Activated gamma-delta T cell treated with anti-CD3 and anti-CD28 coated beads, Interleukin-2, amount 50 U/mL, for 16 hours (primary cell): ENCODE measurements around the gene UTP11.

ENCODE experiments used
- DNase-seq: peaks from one replicate; pipeline ENCODE4 v3.0.0-alpha.2; 2020; ENCODE audit warnings: low read depth

UTP11 gene

GRCh38 chr1:38046333-38046883, 33.9 kb downstream of the UTP11 start, which contains the start of gene POU3F1:
POU3F1 (minus strand) TSS chr1:38046793; CDS start chr1:38046743, 50 bp downstream.
- DNase-seq, result no peak

DNA sequence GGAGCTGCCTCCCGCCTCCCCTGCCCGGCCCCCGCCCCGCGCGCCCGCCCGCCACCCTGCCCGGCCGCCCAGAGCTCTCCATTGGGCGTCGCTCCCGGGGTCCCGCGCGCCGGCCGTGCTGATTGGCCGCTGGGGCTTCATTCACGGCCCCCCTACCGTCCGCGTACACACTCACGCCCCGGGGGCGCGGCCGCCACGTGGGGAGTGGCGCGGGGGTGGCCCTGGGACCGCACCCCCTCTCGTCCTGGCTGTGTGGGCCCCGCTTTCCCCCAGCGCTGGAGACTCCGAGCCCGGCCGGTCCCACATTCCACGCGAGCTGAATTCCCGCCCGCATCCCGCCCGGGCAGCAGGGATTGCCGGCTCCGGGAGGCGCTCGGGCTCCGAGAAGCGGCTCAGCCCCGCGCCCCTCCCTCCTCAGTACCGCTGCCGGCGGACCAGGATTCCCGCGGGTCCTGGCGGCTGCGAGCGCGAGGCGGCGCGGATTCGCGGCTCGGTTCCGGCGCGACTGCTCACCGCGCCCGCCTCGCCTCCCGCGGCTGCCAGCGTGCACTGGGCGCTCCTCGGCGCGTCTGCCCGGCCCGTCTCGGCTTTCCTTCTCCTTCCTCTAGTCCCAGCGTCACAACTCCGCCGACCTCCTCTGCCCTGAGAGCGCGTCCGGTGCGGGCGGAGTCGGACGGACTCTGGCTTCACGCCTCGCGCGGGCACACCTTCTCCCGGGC, 34.5 kb downstream of the UTP11 start:
- peak; percentile 64 for DNase-seq

DNA sequence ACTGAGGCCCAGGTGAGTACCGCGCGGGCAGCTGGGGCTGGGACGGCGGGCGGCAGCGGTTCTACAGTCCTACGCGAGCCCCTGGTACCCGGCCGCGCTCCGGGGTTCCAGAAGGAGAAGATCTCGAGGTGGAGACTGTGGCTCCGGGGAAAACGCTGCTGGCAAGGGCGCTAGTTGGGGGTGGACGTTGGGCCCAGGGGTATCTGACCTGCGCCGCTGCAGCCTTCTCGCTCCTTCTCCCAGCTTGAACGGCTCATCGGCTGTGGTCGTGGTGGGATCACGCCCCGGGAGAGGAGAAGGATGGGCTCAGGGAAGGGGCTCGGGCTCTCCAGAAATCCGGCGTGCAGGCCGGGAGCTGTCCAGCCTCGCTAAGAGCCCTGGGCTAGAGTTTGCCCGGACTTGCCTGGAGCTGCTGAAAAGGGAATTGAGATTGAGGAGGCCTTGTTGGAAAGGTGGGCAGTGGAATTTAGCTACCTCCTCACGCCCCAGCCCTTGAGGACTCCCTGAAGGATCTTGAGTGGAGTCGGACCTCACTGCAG, 35.1 kb downstream of the UTP11 start:
- DNase-seq, result no peak

DNA sequence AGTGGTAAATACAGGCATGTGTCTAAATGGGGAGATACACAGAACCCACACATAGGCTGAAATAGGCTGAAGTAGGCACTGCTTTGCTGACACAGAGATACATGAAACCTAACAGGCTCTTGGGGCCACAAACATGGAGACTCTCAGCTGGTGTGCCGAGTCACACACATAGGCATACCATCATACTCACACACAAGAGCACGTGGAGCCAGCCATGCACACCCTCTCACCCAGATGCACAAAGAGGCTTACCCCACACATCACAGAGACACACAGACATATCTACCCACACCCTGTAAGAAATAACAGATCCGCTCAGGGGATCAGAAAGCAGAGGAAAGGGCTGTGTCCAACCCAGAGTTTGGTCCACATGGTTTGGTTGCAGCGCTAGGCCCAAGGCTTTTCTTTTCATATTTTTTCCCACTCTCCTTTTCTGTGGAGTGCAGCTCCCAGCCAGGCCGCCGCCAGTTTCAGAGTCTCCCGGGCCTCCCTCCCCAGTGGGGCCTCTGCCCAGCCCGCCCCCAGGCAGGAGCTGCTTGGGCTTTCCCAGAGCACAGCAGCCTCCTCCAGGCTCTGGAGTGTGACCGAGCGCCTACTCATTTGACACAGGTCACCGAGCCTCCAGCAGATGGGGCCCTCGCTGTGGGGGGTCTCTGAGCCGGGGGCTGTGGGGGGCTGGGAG, 38.0 kb downstream of the UTP11 start:
- no peak for DNase-seq

- DNase-seq, result no peak
These were observed 38.6 kb downstream of the UTP11 start for GRCh38 chr1:38051079-38051543.

DNA sequence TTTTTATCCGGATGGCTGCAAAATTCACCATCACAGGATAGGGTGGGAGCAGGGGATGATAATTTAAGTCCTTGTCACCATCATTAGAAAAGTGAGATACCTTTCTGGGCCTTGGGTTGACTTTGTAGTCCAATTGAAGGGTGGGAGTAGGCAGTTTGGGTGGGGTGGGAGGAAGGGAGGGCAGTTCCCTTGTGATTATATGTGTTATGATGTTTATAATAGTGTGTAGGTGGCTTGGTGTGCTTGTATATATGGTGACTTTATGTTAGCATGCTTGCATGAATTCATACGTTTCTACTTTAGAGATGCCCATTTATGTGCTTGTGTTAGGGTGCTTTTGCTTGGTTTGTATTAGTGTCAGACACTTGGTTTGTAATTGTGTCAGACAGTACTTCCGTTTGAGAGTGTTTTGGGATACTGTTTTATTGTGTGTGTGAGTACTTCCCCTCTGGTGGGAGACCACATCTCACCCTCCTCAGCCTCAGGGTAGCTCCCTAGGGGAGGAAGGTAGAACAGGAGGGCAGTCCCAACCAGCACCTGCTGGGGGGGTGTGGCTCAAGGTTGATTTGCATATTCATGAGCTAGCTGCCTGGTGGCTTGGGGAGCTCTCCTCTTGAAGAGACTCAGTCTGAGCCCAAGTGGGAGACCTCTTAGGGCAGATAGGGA, 40.3 kb downstream of the UTP11 start:
- no peak for DNase-seq

- no peak for DNase-seq
These were observed 41.0 kb downstream of the UTP11 start for GRCh38 chr1:38053416-38054091.

- no peak for DNase-seq
These were observed 42.9 kb downstream of the UTP11 start for GRCh38 chr1:38055398-38055797.

- no peak for DNase-seq
These were observed 43.4 kb downstream of the UTP11 start for GRCh38 chr1:38055965-38056364.

DNA sequence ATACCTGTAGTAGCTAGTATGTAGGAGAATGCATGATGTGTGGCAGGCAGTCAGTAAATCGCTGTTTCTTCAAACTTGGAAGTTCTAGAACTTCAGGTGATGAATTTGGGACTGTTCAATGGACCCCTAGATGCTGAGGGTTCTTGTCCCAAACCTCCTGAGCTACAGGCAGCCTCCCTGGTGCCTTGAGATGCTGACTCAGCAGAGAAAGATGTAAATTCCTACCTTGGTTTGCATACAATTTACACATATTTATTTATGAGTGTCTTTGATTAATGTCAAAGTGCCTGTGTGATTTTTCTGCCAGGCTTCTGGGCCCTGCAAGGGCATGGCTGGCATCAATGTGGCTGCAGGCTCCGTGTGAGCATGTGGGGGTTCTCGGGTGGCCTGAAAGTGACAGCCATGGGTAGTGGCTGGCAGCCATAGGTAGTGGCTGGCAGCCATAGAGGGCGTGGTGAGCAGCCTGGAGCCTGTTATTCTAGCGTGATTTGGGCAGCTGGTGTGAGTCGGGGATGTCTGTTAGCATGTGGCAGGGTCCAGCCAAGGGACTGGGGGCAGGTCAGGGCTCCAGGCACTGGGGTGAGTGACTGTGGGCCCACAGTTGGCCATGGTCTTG, 47.2 kb downstream of the UTP11 start:
- DNase-seq, result no peak

DNA sequence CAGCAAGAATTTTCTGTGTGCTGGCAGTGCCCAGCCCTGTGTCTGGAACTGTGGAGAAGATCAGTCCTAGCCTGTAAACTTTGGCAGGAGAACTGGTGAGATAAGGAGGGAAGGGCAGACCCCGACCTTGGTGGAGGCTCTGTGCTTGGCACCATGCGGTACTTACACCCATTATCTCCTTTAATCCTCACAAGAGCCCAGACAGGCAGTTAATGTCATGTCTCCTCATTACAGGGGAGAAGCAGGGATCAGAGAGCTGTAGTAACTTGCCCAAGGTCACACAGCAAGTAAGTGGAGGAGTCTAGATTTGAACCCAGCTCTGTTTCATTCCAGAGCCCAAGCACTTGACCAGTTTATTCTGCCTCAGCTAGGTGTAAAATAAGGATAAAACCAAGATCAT, 48.0 kb downstream of the UTP11 start:
- DNase-seq, result no peak

DNA sequence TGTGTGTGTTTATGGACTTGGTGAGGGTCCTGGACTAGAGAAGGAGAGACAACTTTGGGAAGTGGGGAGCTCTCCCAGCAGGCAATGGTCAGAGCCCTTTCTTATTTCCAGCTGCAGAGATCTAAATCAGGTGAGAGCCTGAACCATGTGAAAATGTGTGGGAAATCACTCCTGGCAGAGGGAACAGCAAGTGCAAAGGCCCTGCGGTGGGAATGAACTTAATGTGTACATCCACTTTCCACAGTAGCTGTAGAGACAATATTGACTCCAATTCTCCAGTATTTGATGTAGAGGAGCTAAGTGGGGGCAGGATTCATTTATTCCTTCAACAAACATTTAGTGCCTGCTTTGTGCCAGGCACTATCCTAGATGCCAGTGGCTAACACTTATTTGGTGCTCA, 48.8 kb downstream of the UTP11 start:
- no peak for DNase-seq

DNA sequence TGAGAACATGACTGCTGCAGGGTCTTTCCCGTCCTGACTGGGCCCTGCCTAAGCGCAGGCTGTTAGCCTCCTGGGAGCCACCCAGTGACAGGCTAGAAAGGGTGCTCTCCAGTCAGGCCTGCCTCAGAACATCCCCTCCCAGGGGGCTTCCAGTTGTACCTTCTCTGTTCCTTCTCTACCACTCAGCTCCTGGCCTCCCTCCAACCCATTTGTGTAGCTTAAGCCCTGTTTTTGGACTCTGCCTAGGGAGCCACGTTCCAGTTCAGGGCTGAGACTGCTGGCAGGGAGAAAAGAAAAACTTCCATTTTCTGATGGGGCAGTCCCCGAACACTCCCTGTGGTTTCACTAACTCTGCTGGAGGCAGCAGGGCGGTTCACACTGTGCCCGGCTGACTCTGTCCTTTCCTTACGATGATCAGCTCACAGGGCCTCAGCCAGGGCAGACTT, 49.4 kb downstream of the UTP11 start:
- no peak for DNase-seq

- no peak for DNase-seq
These were observed 50.1 kb downstream of the UTP11 start for GRCh38 chr1:38062361-38063288.

- no peak for DNase-seq
These were observed 51.1 kb downstream of the UTP11 start for GRCh38 chr1:38063616-38064015.

DNA sequence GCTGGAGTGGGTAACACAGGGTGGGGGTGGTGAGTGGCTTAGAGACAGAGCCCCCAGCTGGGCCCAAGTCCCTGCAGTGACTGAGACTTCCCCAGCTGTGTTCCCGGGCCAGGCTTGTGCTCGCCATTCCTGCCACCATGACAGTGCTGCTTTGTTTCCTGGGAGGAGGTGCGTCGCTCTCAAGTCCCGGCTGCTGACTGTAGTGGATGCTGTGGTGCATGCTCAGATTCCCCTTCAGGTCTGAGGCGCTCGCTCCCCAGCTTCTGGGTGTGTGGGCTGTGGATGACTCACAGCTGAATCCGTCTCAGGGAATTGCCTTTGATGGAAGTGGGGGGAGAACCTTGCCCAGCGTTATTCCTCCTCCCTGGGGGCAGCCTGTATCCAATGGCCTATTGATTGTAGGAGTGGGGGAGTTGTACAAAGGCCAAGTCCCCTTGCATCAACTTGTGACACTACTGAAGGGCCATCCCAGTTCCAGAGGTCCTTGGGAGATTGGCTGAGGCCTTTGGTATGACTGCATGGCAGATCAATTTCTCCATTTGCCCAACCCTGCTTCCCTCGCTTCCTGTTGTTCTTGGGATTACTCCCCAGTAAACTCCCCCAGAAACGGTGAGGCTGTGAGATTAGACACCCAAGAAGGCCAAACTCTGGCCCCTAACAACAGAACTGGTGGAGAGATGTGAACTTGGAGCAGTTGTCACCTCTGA, 51.8 kb downstream of the UTP11 start:
- no peak for DNase-seq

DNA sequence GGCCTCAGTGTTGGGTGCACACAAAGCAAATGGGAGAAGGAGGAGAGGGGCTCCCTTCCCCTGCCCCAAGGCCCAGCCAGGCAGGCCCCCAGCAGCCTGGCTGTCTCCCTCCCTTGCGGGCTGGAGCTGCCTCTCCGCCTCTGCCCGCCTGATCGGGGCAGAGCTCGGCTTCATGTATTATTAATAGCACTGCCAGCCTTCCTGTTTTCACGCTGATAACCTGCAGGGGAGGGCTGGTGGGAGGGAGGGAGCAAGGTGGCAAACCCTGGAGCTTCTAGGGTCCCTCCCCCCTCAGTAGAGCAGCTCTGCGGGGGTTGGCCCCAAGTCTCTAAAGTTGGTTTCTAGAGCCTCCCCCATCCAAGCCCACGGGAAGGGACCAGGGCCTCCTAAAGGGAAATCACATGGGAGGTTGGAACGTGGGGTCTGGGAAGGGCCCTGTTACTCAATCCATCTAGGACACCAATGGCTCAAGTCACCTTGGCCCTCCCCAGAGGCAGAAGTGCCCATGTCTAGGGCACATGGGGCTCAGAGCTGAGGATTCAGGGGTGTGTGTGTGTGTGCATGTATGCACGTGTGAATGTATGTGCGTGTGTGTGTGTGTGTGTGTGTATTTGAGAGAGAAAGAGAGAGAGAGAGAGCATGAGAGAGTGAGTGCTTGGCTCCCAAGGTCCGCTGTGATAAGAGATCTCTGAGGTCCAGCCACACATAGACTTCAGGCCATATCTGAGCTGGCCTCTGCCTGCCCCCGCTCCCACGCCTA, 55.9 kb downstream of the UTP11 start:
- DNase-seq, result no peak

- no peak for DNase-seq
These were observed 56.4 kb downstream of the UTP11 start for GRCh38 chr1:38068980-38069340.
